WTC11 (cell line): Measurements from ENCODE around the gene FOXO3.

ENCODE experiments used
- ARID4B ChIP-seq: sonication (generic); formaldehyde crosslinking; IDR thresholded peaks from 2 replicates; pipeline ENCODE4 v1.8.0; 2023; ENCODE audit warnings: missing genetic modification reagents, mild to moderate bottlenecking, borderline replicate concordance
- ATF1 ChIP-seq: sonication (generic); formaldehyde crosslinking; IDR thresholded peaks from 2 replicates; pipeline ENCODE4 v1.8.1; 2023; ENCODE audit warnings: mild to moderate bottlenecking, moderate library complexity, missing genetic modification reagents
- ATF2 ChIP-seq: sonication (generic); formaldehyde crosslinking; IDR thresholded peaks from 2 replicates; pipeline ENCODE4 v1.8.1; 2022; ENCODE audit warnings: low read depth, missing genetic modification reagents, borderline replicate concordance
- ATF3 ChIP-seq: sonication (generic); formaldehyde crosslinking; conservative IDR thresholded peaks from 2 replicates; pipeline ENCODE4 v1.8.1; 2022; ENCODE audit warnings: mild to moderate bottlenecking, missing genetic modification reagents
- CTCF ChIP-seq: fragments of 200-600 bp; IDR thresholded peaks from 2 replicates; pipeline ENCODE4 v1.8.0; 2022; ENCODE audit warnings: antibody characterized with exemption
- E2F1 ChIP-seq: sonication (generic); formaldehyde crosslinking; IDR thresholded peaks from 2 replicates; pipeline ENCODE4 v1.8.0; 2022; ENCODE audit warnings: mild to moderate bottlenecking, missing genetic modification reagents
- ELF4 ChIP-seq: sonication (generic); formaldehyde crosslinking; IDR thresholded peaks from 2 replicates; pipeline ENCODE4 v1.8.1; 2022; ENCODE audit warnings: low read depth, mild to moderate bottlenecking, moderate library complexity, missing genetic modification reagents
- JUN ChIP-seq: sonication (generic); formaldehyde crosslinking; IDR thresholded peaks from 2 replicates; pipeline ENCODE4 v1.8.0; 2023; ENCODE audit warnings: mild to moderate bottlenecking, missing genetic modification reagents
- ZNF121 ChIP-seq: sonication (generic); formaldehyde crosslinking; IDR thresholded peaks from 2 replicates; pipeline ENCODE4 v1.8.0; 2023; ENCODE audit warnings: missing genetic modification reagents
- ZNF263 ChIP-seq: sonication (generic); formaldehyde crosslinking; IDR thresholded peaks from 2 replicates; pipeline ENCODE4 v1.8.1; 2022; ENCODE audit warnings: low read depth, mild to moderate bottlenecking, moderate library complexity, missing genetic modification reagents
- ZNF512 ChIP-seq: sonication (generic); formaldehyde crosslinking; IDR thresholded peaks from 2 replicates; pipeline ENCODE4 v1.8.1; 2022; ENCODE audit warnings: missing genetic modification reagents, borderline replicate concordance

GRCh38 chr6:108621117-108621516 lies 60.4 kb downstream of the FOXO3 start:
- TF ChIP-seq CTCF = no peak
- TF ChIP-seq ZNF121 (CRISPR knock-in tag) = no peak
- no peak for TF ChIP-seq ELF4 (CRISPR knock-in tag)
- no peak for TF ChIP-seq ZNF263
- no peak for TF ChIP-seq ATF3 (CRISPR knock-in tag)
- TF ChIP-seq ATF2 (CRISPR knock-in tag) = no peak
- TF ChIP-seq ATF1 (CRISPR knock-in tag) = no peak
- no peak for TF ChIP-seq E2F1
- no peak for TF ChIP-seq JUN (CRISPR knock-in tag)
- TF ChIP-seq ARID4B (CRISPR knock-in tag) = no peak
- no peak for TF ChIP-seq ZNF512
